Anterior cingulate cortex (tissue), 58 donors: ENCODE data around the gene DCAF7.
A peak's percentile ranks its signal among the peaks of the same experiment; 100 is the strongest.

Experiments used
- DNase-seq, 58 donors: peaks; one replicate each; lab custom pipeline; 2025; lab: John Stamatoyannopoulos, UW

DCAF7 gene

DNA sequence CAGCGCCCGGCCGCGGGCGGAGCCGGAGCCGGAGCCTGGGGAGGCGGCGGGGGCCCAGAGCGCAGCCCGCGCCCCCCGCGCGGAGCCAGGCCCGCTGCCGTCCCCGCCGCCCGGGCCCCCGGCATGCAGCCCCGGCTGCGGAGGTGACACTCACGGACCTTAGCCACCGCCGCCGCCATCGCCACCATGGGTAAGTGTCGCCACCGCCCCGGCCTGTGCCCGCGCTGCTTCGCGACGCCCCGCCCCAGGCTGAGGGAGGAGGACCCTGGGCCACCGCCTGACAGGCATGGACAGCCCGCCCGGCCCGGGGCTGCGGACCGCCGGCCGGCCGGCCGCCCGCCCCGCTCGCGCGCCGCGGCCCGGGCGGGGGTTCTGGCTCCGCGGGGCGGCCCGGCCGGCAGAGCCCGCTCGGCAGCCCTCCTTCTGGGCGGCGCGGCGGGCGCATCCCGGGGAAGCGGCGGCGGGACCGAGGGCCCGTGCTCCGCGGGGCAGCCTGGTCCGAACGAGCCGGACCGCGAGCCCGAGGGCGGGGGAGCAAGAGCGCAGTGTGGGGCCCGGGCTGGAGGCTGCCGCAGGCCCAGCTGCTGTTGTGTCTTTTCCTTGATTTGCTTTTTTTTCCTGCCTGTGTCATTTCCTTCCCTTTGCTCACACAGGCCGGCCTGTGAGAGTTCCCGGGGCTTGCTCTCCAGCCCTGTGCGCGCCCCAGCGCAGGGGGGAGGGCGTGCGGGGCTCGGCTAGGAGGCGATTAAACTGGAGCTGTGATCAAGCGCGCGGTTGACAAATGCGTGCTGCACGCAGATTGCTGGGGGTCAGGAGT lies 72.5 kb downstream of the DCAF7 start:
- peak in 50 of 58 donors; percentile 6 to 76 (median 45) for DNase-seq

DNA sequence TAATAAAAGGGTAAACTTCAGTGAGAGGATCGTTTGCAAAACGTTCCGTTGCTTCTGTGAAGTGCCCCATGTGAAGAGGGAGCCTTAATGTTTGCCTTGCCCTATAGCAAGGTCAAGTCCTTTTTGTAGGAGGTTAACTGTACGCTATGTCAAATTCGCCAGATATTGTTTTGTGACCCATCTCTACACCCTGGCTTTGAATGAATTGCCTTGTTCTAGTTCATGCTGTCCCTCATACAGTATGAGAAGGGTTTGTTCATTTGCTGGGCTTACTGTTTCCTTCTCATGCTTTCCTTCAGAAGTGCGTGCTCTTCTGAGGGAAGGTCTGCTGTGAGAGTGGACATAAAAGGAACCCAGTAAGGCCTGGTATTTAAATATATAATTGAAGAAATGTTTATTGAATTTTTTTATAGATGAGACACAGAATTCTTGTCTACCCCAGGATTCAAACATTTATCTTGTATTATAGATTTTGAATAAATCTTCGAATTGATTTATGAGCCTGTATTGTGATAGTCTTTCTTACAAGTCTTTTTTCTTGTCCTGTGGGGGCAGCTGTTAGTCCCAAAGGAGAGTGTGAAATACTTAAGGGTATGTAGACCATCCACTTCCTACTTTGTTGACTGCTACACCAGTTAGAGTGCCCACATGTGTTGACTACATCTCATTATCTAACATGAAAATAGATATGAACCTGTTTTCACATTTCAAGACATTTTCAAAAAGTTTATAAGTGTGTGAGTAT lies 73.7 kb downstream of the DCAF7 start:
- no peak for DNase-seq

DNA sequence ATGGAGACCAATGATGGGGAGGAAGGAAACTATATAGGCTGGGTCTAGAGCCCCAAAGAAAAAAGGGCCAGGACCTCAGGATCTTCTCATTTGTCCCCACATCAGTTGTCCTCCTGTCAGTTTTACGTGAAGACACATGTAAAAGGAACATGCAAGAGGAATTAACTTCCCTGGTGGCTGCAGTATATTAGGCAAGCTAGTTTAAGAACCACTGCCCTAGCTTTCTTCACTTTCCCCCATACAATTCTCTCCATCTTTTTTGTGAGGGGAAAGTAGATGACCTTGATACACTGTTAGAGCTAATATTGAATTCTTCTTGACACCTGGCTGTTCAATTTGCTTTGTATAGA lies 74.2 kb downstream of the DCAF7 start:
- no peak for DNase-seq

DNA sequence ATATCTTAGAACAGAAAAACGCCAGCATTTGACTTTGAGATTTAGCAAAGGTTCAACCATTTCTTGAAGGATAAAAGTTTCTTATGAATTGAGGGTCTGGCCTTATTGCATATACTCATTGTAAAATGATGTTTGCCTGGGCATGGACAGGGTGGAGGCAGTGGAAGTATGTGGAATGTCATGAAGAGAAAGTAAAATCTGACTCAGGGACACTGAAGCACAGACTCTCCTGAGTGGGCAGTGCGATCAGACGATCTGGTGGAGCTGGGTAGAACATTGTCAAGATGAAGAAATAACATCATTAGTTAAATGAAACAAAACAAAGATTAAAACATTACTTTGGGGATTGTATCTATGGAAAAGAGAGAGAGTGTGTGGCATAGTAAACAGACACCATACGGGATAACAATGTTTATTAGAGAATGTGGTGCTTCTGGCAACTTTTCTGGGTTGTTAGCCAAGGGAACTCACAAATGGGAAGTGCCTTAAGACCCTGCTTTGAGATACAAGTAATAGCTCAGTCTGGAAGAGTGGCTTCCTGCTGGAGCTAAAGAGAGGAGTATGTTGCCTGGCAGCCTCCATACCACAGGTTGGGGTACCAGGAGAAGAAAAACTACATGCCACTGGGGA lies 76.4 kb downstream of the DCAF7 start:
- no peak for DNase-seq

DNA sequence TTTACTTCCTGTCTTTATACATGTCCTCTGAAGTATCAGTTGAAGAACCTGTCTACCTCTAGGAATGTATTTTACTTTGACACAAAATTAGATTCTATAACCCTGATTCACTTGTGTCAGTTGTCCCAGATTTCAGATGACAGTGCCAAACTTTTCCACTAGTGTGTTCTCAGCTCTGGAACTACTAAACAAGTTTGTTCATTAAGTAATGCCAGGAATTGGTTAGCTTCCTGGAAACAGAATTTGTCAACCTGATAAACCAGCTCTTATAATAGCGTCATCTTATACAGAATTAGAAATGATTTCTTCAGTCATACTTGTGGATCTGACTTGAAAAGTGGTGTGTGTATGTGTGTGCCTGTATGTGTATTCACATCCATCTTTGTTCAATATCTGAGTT lies 79.3 kb downstream of the DCAF7 start:
- no peak for DNase-seq

DNA sequence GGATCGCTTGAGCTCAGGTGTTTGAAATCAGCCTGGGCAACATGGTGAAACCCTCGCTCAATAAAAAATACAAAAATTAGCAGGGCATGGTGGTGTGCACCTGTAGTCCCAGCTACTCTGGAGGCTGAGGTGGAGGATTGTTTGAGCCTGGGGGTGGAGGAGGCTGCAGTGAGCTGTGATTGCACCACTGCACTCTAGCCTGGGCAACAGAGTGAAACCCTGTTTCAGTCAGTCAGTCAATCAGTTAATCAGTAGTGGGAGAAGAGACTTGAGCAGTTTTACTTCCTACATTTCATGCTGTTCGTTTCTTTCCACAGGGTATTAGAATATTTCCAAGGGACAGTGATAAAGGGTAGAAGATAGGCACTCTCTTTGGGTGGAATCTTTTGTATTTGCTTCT lies 80.8 kb downstream of the DCAF7 start:
- DNase-seq: no peak

DNA sequence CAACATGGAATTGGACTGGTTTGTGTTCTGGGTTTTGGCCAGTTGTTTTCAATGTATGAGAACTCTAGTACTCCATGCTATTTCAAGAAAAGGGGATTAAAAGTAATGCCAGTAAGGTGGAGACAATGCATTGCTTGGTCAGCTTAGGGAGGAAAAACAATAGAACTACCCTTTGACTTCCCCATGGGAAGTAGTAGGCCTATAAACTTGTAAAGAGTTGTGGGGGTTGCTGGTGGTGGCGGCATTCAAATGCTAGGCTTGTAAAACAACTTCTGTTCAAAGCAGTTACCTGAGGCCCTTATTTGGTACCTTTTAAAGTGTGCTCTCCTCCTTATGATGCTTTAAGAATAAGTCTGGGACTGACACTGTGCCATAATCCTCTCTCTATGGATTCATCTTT lies 81.3 kb downstream of the DCAF7 start:
- no peak for DNase-seq

DNA sequence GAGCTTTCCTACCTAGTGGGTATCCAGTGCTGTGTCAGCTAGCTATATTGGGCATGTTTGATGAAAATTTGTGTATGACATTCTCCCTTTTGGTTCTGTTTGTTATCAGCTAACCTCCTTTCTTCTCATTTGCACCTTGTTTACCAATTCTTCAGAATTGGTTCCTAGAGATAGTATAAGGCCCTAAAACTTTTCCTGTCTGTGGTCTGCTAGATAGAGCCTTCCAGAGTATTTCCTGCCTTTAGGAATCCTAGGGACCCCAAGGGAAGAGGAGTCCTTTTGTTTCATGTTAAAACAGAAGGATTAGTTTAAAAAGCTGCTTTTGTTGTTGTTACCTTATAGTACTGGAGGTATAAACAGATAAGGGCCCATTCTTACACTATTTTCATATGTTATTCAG lies 83.5 kb downstream of the DCAF7 start:
- DNase-seq: no peak

DNA sequence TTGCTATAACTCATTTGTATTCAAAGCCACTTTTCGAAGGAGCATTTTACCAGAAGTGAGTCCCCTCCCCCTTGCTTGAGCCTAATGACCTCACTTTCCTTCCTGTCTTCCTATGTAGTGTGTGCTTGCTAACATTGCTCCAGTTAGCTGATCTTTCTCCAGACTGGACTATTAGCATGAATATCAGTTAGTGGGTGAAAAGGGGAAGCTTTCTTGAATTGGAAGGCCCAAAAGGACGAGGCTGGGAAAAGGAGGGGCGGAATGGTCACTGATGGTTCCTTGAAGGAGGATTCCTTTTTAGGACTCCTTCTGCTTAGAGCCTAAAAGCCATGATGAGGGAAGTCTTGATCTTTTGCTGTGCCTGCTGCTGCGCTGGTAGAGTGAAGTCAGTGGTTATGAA lies 83.9 kb downstream of the DCAF7 start:
- DNase-seq: no peak

DNA sequence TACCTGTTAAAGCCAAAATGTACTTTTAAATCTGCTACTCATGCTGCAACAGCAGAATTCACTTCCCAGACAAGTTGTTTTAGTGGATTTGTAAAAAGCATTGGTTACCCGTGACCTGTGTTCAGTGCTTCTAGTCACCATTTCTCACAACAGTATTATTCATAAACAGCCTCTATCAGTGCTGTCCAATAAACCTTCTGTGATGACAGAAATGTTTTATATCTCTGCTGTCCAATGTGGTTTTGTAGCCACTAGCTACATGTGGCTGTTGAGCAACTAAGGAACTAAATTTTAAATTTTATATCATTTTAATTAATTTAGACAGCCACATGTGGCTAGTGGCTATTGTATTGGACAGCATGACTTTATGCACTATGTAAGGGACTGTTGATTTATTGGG lies 84.5 kb downstream of the DCAF7 start:
- DNase-seq: no peak

DNA sequence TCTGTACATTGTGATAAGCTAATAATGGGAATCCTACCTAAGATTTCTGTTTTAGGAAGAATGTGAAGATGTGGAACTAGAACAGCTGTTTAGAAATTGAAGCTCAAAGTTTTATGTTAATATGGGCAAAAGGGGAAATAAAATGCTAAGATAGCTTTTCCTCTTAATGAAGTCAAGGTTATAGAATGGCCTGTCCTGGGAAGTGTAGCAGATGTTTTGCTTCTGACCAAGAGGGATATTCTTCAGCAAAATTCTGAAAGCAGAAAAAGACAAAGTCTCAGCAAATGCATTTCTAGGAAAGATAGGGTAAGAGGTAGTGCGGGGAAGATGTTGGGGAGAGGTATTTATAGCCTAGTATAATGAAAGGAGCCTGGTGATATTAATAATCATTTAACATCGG lies 85.0 kb downstream of the DCAF7 start:
- no peak for DNase-seq

DNA sequence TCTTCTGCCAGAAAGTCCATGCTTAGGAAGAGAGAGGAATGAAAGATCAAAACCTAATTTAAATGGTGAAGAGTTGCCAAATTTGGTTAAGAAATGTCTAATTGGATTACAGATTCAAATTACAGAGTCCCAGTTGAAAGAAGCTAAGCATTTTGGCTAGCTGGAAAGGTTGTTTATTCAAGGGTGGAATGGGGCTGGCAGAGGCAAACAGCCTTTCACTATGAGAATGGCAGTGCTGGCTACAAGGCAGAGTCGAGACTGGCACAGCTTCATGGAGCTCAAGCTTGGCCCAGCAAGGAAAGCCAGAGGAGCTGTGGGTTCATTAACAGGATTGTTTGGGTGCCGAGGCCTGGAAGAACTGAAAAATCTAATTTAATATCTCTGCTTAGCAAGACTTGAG lies 85.5 kb downstream of the DCAF7 start:
- peak in 46 of 58 donors; percentile 2 to 87 (median 40) for DNase-seq

DNA sequence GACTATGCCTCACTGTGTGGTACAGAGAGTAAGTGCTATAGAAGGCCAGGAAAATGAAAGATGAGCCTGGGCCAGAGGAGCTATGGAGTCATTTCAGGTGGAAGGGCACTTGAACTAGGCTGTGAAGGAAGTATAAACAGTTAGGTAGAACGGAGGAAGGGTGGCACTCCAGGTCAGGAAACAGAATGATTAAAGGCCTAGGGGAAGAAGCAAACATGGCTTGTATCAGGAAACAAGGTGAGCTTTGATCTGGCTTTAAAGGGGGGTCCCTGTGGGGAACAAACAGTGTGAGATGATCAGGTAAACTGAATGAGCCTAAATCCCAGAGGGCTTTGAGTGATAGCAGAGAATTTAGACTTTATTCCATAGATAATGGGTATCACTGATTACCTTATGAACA lies 88.8 kb downstream of the DCAF7 start:
- DNase-seq: no peak

DNA sequence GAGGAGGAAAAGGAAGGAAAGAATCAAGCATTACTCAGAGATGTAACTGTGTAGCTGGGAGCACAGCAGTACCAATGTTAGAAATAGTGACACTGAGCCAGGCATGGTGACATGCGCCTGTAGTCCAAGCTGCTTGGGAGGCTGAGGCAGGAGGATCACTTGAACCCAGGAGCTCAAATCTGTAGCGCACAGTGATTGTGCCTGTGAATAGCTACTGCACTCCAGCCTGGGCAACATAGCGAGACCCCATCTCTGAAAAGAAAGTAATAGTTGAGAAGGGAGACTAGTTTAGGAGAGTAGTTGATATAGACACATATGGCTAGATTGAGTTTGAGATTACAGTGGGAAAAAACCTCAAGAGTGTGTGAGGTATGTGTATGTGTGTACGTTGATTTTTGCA lies 89.8 kb downstream of the DCAF7 start:
- DNase-seq: no peak

DNA sequence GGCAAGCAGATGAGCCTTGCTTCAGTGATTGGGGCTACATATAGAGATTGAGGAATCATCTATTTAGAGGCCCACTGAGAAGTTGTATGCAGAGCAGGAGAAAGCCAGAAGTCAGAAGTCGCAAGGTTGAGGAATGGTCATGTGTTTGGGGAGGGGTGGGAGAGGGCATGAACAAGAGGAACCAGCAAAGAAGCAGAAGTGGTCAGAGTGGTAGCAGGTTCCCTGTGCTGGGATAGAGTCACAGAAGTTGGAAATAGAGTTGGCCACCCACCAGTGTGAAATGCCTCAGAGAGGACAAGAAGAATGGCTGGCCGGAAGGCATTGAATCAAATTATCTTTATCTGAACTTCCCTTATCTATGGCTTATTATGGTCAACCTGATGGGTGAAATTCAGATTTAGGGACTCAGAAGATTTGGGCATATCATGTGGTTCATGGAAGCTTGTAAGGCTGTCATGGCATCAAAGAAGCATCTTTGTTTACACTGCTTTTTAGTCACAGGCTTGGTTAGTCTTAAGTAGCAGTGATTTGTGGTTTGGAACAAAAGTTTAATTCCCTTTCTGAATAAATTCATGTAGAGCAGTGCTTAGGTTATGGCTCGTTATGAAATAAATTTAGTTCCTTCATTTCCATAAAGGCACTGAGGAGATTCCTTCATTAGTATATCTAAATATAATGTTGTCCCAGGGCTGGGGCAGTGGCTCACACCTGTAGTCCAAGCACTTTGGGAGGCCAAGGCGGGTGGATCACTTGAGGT lies 91.6 kb downstream of the DCAF7 start:
- peak in 25 of 58 donors; percentile 1 to 49 (median 15) for DNase-seq
